Astrocyte (in vitro differentiated cells and primary cell): Measurements from ENCODE around the gene APOBEC3H. TPM values are rescaled to one million over a fixed set of nuclear protein-coding genes. Genes with fewer than 3 reads are reported as not detected.

Source experiments
- DNase-seq: peaks from one replicate; pipeline ENCODE4 v3.0.0-alpha.2; 2010; ENCODE audit warnings: low read depth
- FAIRE-seq: peaks from 2 replicates; lab custom pipeline; 2011; peaks lifted over from hg19 to GRCh38; lab: Jason Lieb, UNC
- H2AFZ ChIP-seq: 2 replicates; pipeline ENCODE4 v1.6.0; 2012; ENCODE audit warnings: low read depth, low read length, inconsistent platforms
- H3K27ac ChIP-seq: 2 replicates; pipeline ENCODE4 v1.5.1; 2011; ENCODE audit warnings: low read depth, low read length, inconsistent platforms
- H3K27me3 ChIP-seq: 2 replicates; pipeline ENCODE4 v1.6.0; 2011; ENCODE audit warnings: low read length, inconsistent platforms; ENCODE audit not compliant: insufficient read depth
- H3K36me3 ChIP-seq: 2 replicates; pipeline ENCODE4 v1.5.1; 2011; ENCODE audit warnings: low read length, inconsistent platforms; ENCODE audit not compliant: insufficient read depth
- H3K4me1 ChIP-seq: 2 replicates; pipeline ENCODE4 v1.5.1; 2011; ENCODE audit warnings: low read length, inconsistent platforms; ENCODE audit not compliant: insufficient read depth
- H3K4me2 ChIP-seq: 2 replicates; pipeline ENCODE4 v1.6.0; 2012; ENCODE audit warnings: low read length, inconsistent platforms
- H3K4me3 ChIP-seq: 2 replicates; pipeline ENCODE4 v1.5.1; 2011; ENCODE audit warnings: low read depth, mild to moderate bottlenecking, low read length, inconsistent platforms; ENCODE audit not compliant: insufficient read depth
- H3K79me2 ChIP-seq: 2 replicates; pipeline ENCODE4 v1.6.0; 2012; ENCODE audit warnings: mild to moderate bottlenecking, low read length, inconsistent platforms; ENCODE audit not compliant: insufficient read depth
- H3K9ac ChIP-seq: 2 replicates; pipeline ENCODE4 v1.6.0; 2012; ENCODE audit warnings: mild to moderate bottlenecking, low read length, inconsistent platforms
- H3K9me3 ChIP-seq: 2 replicates; pipeline ENCODE4 v1.5.1; 2012; ENCODE audit warnings: low read depth, mild to moderate bottlenecking, low read length, inconsistent platforms; ENCODE audit not compliant: insufficient read depth
- H4K20me1 ChIP-seq: 2 replicates; pipeline ENCODE4 v1.6.0; 2012; ENCODE audit warnings: low read length, inconsistent platforms; ENCODE audit not compliant: insufficient read depth
- H3K27ac Mint-ChIP-seq: one replicate; pipeline ENCODE4 v1.8.0; 2021; ENCODE audit warnings: mild to moderate bottlenecking, mixed read lengths; ENCODE audit not compliant: unreplicated experiment
- H3K27me3 Mint-ChIP-seq: one replicate; pipeline ENCODE4 v1.8.0; 2021; ENCODE audit warnings: low read depth, mixed read lengths; ENCODE audit not compliant: unreplicated experiment
- H3K36me3 Mint-ChIP-seq: one replicate; pipeline ENCODE4 v1.8.0; 2021; ENCODE audit warnings: low read depth, mixed read lengths; ENCODE audit not compliant: unreplicated experiment
- H3K4me1 Mint-ChIP-seq: one replicate; pipeline ENCODE4 v1.8.0; 2021; ENCODE audit warnings: low read depth, mixed read lengths; ENCODE audit not compliant: unreplicated experiment
- H3K4me3 Mint-ChIP-seq: one replicate; pipeline ENCODE4 v1.8.0; 2021; ENCODE audit warnings: mild to moderate bottlenecking, moderate library complexity, mixed read lengths; ENCODE audit not compliant: unreplicated experiment
- H3K9me3 Mint-ChIP-seq: one replicate; pipeline ENCODE4 v1.8.0; 2021; ENCODE audit warnings: mild to moderate bottlenecking, mixed read lengths; ENCODE audit not compliant: unreplicated experiment
- EZH2 ChIP-seq: IDR thresholded peaks from 2 replicates; pipeline ENCODE4 v1.6.1; 2012; ENCODE audit warnings: mild to moderate bottlenecking, low read length, inconsistent platforms; ENCODE audit not compliant: insufficient read depth
- total RNA-seq: library from RNA; stranded (reverse); gene quantifications from 2 replicates; pipeline ENCODE4 v1.2.1, GENCODE V29; 2021
- TF ChIP-seq, protein P1 (sequence below): IDR thresholded peaks from 2 replicates; pipeline ENCODE4 v1.5.1; 2011; ENCODE audit warnings: low read depth, mild to moderate bottlenecking, inconsistent platforms, low read length, moderate library complexity; ENCODE audit not compliant: insufficient read depth

The APOBEC3H gene
- total RNA-seq, 1 donor from 2014 or later = 0.30 TPM

DNA sequence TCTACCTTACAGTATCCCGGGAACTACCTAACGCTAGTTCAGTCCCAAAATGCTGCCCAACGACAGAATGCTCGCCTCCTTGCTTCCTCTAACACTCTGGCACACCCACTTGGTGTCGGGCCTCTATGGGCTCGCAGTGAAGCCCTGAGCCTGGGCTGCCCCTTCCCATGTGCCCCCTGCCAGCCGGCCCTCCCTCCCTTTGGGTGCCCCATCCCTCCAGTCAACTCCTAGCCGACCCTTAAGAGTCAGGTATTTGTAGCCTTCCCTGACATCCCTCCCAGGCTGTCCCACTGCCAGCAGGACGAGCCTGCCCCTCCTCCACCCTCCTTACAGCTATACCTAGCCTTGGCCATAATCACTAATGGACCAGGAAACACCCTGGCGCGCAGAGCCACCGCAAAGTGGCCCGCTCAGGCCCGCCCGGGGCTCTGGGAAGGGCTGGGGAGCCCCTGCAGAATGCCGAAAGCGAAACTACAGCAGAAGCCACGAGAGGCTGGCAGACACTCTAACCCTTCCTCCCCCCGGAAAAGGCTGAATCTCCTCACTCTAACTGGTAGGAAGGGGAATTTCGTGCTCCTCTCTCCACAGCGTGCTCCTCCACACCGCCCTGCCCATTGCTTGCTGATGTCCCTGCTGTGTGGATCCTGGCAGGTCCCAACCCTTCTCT is 47.2 kb downstream of the APOBEC3H start:
- no peaks in the 10 kb centered on the region for H3K79me2 ChIP-seq
- H3K27ac ChIP-seq = no peak overlapping the region
- DNase-seq = peak; percentile 33
- Mint-ChIP-seq H3K9me3 (no peaks in the 10 kb centered on the region), H3K4me1 (no peaks in the 10 kb centered on the region), H3K27me3 (peaks cover 12% of the 10 kb centered on the region), H3K27ac (no peak overlapping the region), H3K4me3 (peak overlapping the region; percentile 74), H3K36me3 (no peaks in the 10 kb centered on the region)
- peak overlapping the region; percentile 92 for H3K4me3 ChIP-seq
- TF ChIP-seq, protein P1, sequence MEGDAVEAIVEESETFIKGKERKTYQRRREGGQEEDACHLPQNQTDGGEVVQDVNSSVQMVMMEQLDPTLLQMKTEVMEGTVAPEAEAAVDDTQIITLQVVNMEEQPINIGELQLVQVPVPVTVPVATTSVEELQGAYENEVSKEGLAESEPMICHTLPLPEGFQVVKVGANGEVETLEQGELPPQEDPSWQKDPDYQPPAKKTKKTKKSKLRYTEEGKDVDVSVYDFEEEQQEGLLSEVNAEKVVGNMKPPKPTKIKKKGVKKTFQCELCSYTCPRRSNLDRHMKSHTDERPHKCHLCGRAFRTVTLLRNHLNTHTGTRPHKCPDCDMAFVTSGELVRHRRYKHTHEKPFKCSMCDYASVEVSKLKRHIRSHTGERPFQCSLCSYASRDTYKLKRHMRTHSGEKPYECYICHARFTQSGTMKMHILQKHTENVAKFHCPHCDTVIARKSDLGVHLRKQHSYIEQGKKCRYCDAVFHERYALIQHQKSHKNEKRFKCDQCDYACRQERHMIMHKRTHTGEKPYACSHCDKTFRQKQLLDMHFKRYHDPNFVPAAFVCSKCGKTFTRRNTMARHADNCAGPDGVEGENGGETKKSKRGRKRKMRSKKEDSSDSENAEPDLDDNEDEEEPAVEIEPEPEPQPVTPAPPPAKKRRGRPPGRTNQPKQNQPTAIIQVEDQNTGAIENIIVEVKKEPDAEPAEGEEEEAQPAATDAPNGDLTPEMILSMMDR = no peak
- no peak for TF ChIP-seq EZH2
- peaks cover 16% of the 10 kb centered on the region for H3K4me1 ChIP-seq
- FAIRE-seq = no peak
- H3K9ac ChIP-seq = peak overlapping the region; percentile 83
- H3K27me3 ChIP-seq = no peaks in the 10 kb centered on the region
- peak overlapping the region; percentile 100 for H3K4me2 ChIP-seq
- peak overlapping the region; percentile 100 for H2AFZ ChIP-seq
- no peaks in the 10 kb centered on the region for H3K9me3 ChIP-seq
- H4K20me1 ChIP-seq = no peaks in the 10 kb centered on the region
- H3K36me3 ChIP-seq = no peaks in the 10 kb centered on the region

DNA sequence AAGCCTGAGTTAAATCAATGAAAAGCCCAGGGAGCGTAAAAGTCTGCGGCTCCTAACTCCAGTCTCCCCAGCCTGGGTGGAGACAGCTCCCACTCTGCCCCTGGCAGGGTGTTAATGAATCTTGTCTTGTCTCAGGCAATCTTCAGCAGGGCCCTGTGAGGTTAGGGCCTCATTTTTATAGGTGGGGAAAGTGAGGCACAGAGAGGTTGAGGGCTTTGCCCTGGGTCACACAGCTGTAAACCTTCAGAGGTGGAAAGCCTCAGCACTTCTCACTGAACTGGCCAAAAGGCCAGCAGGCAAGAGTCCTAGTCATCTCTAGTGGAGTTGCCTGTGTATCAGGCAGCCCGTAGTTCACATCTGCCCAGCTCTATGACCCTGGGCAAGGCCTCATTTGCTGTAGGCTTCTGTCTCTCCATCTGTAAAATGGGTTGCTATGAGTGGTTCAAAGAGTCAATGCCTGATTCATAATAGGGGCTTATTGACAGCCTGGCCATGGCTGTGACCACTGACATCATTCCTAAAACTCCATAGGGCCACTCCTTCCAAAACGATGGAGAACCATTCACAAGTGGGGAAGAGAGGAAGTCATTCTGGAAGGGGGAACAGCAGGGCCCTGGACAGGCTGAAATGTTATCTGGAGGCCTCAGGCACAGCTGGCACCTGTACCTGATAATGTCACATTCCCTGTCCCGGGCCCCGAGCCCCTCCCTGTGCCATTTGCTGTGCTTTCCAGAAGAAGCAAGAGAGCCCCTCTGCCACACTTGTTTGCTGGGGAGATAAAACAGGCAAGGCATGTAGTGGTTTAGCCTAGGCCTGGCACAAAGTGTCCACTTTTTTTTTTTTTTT is 49.4 kb downstream of the APOBEC3H start:
- Histone ChIP-seq H3K4me2 (peak overlapping the region; percentile 100), H2AFZ (peak overlapping the region; percentile 85), H3K36me3 (no peaks in the 10 kb centered on the region), H3K9ac (peak overlapping the region; percentile 72), H4K20me1 (no peaks in the 10 kb centered on the region), H3K79me2 (no peaks in the 10 kb centered on the region), H3K9me3 (no peaks in the 10 kb centered on the region), H3K4me3 (peak overlapping the region; percentile 52), H3K27me3 (no peaks in the 10 kb centered on the region), H3K27ac (peak overlapping the region; percentile 22), H3K4me1 (peaks cover 16% of the 10 kb centered on the region)
- FAIRE-seq (no peak), DNase-seq (no peak)
- no peaks in the 10 kb centered on the region for H3K36me3 Mint-ChIP-seq
- H3K4me3 Mint-ChIP-seq = peak overlapping the region; percentile 79
- no peaks in the 10 kb centered on the region for H3K4me1 Mint-ChIP-seq
- peak overlapping the region; percentile 58 for H3K27ac Mint-ChIP-seq
- TF ChIP-seq, protein P1 = no peak
- no peak for TF ChIP-seq EZH2
- peaks cover 6% of the 10 kb centered on the region for H3K27me3 Mint-ChIP-seq
- H3K9me3 Mint-ChIP-seq = no peaks in the 10 kb centered on the region
